ENCODE measurements around the gene C1RL. TPM values are rescaled to one million over a fixed set of nuclear protein-coding genes. Genes with fewer than 3 reads are reported as not detected.
"Not testable (repeated sequence)": the region's sequence is repeated elsewhere in the genome, so short reads cannot be mapped to it uniquely, and the experiment has no call there.

The C1RL gene
- total RNA-seq, 1 experiment from 2014 or later = 43.4 TPM

GRCh38 chr12:7109572-7109920, 532 bp upstream of the C1RL start:
- Mint-ChIP-seq H3K36me3 (ENCODE audit: insufficient read depth, unreplicated experiment) (peaks cover 36% of the 10 kb centered on the region), H3K9me3 (ENCODE audit: low read depth, unreplicated experiment) (peaks cover 8% of the 10 kb centered on the region), H3K4me3 (ENCODE audit: low read depth, unreplicated experiment) (peak overlapping the region; percentile 94), H3K27ac (ENCODE audit: unreplicated experiment) (peak overlapping the region; percentile 59), H3K4me1 (ENCODE audit: low read depth, unreplicated experiment) (peaks cover 17% of the 10 kb centered on the region), H3K27me3 (ENCODE audit: unreplicated experiment) (no peaks in the 10 kb centered on the region)
- no TSS peak for BruUV-seq (replicated peaks)
- no peak for TF ChIP-seq CTCF (IDR thresholded peaks at IDR 0.05; ENCODE audit: unreplicated experiment)
- CTCF ChIA-PET = interaction anchor here (2.2 to 3.3 kb wide), 2 partner anchors 49 to 164 kb away, joined by 10 to 26 read pairs; partner anchors contain the start of genes C12orf57, C1S and RNU7-1
- DNase-seq = no peak
- intact Hi-C loops (cut with micrococcal nuclease; ENCODE audit: unreplicated experiment) = loop anchor here (1.0 kb wide), 1 partner anchor 49 kb away; the partner anchor contains the start of gene C1S

GRCh38 chr12:7108003-7108795, 815 bp downstream of the C1RL start:
- Mint-ChIP-seq H3K4me1 (ENCODE audit: low read depth, unreplicated experiment) (peaks cover 17% of the 10 kb centered on the region), H3K27me3 (ENCODE audit: unreplicated experiment) (no peaks in the 10 kb centered on the region), H3K4me3 (ENCODE audit: low read depth, unreplicated experiment) (peak overlapping the region; percentile 94), H3K36me3 (ENCODE audit: insufficient read depth, unreplicated experiment) (peaks cover 29% of the 10 kb centered on the region), H3K9me3 (ENCODE audit: low read depth, unreplicated experiment) (peaks cover 8% of the 10 kb centered on the region), H3K27ac (ENCODE audit: unreplicated experiment) (peak overlapping the region; percentile 59)
- CTCF ChIA-PET = interaction anchor here (0.9 to 3.3 kb wide), 6 partner anchors 13 to 163 kb away, joined by 3 to 26 read pairs (median 5); partner anchors contain the start of genes C12orf57, C1S, CLSTN3 and RNU7-1
- intact Hi-C loops (cut with micrococcal nuclease; ENCODE audit: unreplicated experiment) = no loop called here
- TF ChIP-seq CTCF (IDR thresholded peaks at IDR 0.05; ENCODE audit: unreplicated experiment) = no peak
- BruUV-seq (replicated peaks) = no TSS peak
- peak; percentile 82 for DNase-seq

GRCh38 chr12:7107636-7108002, 1.4 kb downstream of the C1RL start:
- Mint-ChIP-seq H3K36me3 (ENCODE audit: insufficient read depth, unreplicated experiment) (peaks cover 29% of the 10 kb centered on the region), H3K27me3 (ENCODE audit: unreplicated experiment) (no peaks in the 10 kb centered on the region), H3K27ac (ENCODE audit: unreplicated experiment) (peak overlapping the region; percentile 59), H3K4me3 (ENCODE audit: low read depth, unreplicated experiment) (peak overlapping the region; percentile 94), H3K4me1 (ENCODE audit: low read depth, unreplicated experiment) (peaks cover 17% of the 10 kb centered on the region), H3K9me3 (ENCODE audit: low read depth, unreplicated experiment) (peaks cover 8% of the 10 kb centered on the region)
- intact Hi-C loops (cut with micrococcal nuclease; ENCODE audit: unreplicated experiment) = no loop called here
- no TSS peak for BruUV-seq (replicated peaks)
- CTCF ChIA-PET = interaction anchor here (0.6 to 3.3 kb wide), 6 partner anchors 12 to 162 kb away, joined by 3 to 26 read pairs (median 5); partner anchors contain the start of genes C12orf57, C1S, CLSTN3 and RNU7-1
- no peak for TF ChIP-seq CTCF (IDR thresholded peaks at IDR 0.05; ENCODE audit: unreplicated experiment)
- no peak for DNase-seq

GRCh38 chr12:7107181-7107580, 1.8 kb downstream of the C1RL start:
- CTCF ChIA-PET = interaction anchor here (0.6 to 3.3 kb wide), 4 partner anchors 12 to 162 kb away, joined by 3 to 26 read pairs (median 8); partner anchors contain the start of genes C12orf57, C1S and RNU7-1
- Mint-ChIP-seq H3K4me1 (ENCODE audit: low read depth, unreplicated experiment) (peaks cover 17% of the 10 kb centered on the region), H3K4me3 (ENCODE audit: low read depth, unreplicated experiment) (peak overlapping the region; percentile 94), H3K36me3 (ENCODE audit: insufficient read depth, unreplicated experiment) (peaks cover 29% of the 10 kb centered on the region)
- H3K27me3 Mint-ChIP-seq (ENCODE audit: unreplicated experiment); intact Hi-C loops (cut with micrococcal nuclease; ENCODE audit: unreplicated experiment); H3K9me3 Mint-ChIP-seq (ENCODE audit: low read depth, unreplicated experiment); H3K27ac Mint-ChIP-seq (ENCODE audit: unreplicated experiment); DNase-seq; BruUV-seq (replicated peaks): not testable (repeated sequence)

GRCh38 chr12:7106082-7106481, 2.9 kb downstream of the C1RL start:
- Mint-ChIP-seq H3K36me3 (ENCODE audit: insufficient read depth, unreplicated experiment) (peaks cover 29% of the 10 kb centered on the region), H3K9me3 (ENCODE audit: low read depth, unreplicated experiment) (peaks cover 8% of the 10 kb centered on the region), H3K4me1 (ENCODE audit: low read depth, unreplicated experiment) (peaks cover 17% of the 10 kb centered on the region), H3K4me3 (ENCODE audit: low read depth, unreplicated experiment) (no peak overlapping the region), H3K27ac (ENCODE audit: unreplicated experiment) (no peak overlapping the region), H3K27me3 (ENCODE audit: unreplicated experiment) (no peaks in the 10 kb centered on the region)
- no TSS peak for BruUV-seq (replicated peaks)
- intact Hi-C loops (cut with micrococcal nuclease; ENCODE audit: unreplicated experiment) = no loop called here
- CTCF ChIA-PET = no interaction called here
- DNase-seq = no peak
- no peak for TF ChIP-seq CTCF (IDR thresholded peaks at IDR 0.05; ENCODE audit: unreplicated experiment)
